Chondrocyte (in vitro differentiated cells): ENCODE data around the gene TNNI3K. TPM values are rescaled to one million over a fixed set of nuclear protein-coding genes. Genes with fewer than 3 reads are reported as not detected.

Source experiments
- DNase-seq: peaks from one replicate; pipeline ENCODE4 v3.0.0; 2021; ENCODE audit warnings: mixed read lengths, low spot score
- H3K27ac Mint-ChIP-seq: one replicate; pipeline ENCODE4 v1.8.0; 2021; ENCODE audit warnings: mild to moderate bottlenecking, moderate library complexity, mixed read lengths; ENCODE audit not compliant: unreplicated experiment
- H3K27me3 Mint-ChIP-seq: 2 replicates; pipeline ENCODE4 v1.8.0; 2021; ENCODE audit warnings: low read depth, mixed read lengths
- H3K36me3 Mint-ChIP-seq: 2 replicates; pipeline ENCODE4 v1.8.0; 2021; ENCODE audit warnings: low read depth, mixed read lengths
- H3K4me1 Mint-ChIP-seq: 2 replicates; pipeline ENCODE4 v1.8.0; 2021; ENCODE audit warnings: low read depth, mild to moderate bottlenecking, mixed read lengths
- H3K4me3 Mint-ChIP-seq: one replicate; pipeline ENCODE4 v1.8.0; 2021; ENCODE audit warnings: mild to moderate bottlenecking, moderate library complexity, mixed read lengths; ENCODE audit not compliant: unreplicated experiment
- H3K9me3 Mint-ChIP-seq: 2 replicates; pipeline ENCODE4 v1.8.0; 2021; ENCODE audit warnings: low read depth, mixed read lengths
- total RNA-seq: library from RNA; stranded (reverse); gene quantifications from 3 replicates; pipeline ENCODE4 v1.2.1, GENCODE V29; 2021
- TF ChIP-seq, protein P1 (sequence below): fragments of 200-600 bp; sonication (generic); IDR thresholded peaks from 2 replicates; pipeline ENCODE4 v1.5.0; 2021; ENCODE audit warnings: antibody characterized with exemption, mild to moderate bottlenecking, moderate library complexity

The TNNI3K gene
- total RNA-seq, 1 donor from 2014 or later: not detected

DNA sequence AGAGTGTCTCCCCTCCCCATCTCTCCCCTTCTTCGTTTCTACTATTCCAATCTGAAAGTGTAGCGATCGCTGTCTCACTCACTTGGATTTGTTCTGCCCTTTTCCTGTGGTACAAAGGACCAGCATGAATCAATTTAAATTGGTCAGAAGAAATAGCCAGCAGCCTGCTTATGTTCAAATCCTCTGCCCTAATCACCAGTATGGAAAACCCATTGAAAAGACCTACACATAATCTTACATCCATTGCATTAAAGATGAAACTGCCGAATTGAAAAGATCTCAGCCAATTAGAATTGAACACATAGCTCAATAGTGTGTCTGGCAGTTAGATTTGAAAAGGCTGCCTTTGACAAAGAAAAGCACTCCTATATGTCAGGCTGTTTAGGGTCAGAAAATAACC, 122.6 kb downstream of the TNNI3K start:
- Mint-ChIP-seq H3K4me1 (peaks cover 12% of the 10 kb centered on the region), H3K4me3 (no peak overlapping the region), H3K9me3 (no peaks in the 10 kb centered on the region), H3K27me3 (no peaks in the 10 kb centered on the region), H3K36me3 (no peaks in the 10 kb centered on the region), H3K27ac (no peak overlapping the region)
- TF ChIP-seq, protein P1, sequence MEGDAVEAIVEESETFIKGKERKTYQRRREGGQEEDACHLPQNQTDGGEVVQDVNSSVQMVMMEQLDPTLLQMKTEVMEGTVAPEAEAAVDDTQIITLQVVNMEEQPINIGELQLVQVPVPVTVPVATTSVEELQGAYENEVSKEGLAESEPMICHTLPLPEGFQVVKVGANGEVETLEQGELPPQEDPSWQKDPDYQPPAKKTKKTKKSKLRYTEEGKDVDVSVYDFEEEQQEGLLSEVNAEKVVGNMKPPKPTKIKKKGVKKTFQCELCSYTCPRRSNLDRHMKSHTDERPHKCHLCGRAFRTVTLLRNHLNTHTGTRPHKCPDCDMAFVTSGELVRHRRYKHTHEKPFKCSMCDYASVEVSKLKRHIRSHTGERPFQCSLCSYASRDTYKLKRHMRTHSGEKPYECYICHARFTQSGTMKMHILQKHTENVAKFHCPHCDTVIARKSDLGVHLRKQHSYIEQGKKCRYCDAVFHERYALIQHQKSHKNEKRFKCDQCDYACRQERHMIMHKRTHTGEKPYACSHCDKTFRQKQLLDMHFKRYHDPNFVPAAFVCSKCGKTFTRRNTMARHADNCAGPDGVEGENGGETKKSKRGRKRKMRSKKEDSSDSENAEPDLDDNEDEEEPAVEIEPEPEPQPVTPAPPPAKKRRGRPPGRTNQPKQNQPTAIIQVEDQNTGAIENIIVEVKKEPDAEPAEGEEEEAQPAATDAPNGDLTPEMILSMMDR: no peak
- DNase-seq: no peak

DNA sequence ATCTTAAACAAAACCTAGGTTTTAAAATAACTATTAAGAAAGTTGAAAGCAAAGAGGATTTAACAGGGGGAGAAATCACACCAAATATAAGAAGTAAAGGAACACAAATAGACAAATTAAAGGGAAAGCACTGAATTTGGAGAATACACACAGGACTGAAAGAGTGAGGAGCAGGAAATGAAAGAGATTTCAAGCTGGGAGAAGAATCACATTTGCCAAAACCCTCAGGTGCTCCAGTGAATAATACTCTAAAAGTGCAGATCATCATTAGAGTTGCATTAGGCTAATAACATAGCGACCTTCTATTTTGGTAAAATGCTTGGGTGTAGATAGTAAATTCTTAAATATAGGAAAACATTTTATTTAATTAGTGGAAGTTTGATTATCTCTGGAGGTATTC, 127.5 kb downstream of the TNNI3K start:
- Mint-ChIP-seq H3K36me3 (no peaks in the 10 kb centered on the region), H3K4me3 (no peak overlapping the region), H3K27ac (no peak overlapping the region), H3K9me3 (no peaks in the 10 kb centered on the region), H3K27me3 (no peaks in the 10 kb centered on the region), H3K4me1 (peaks cover 2% of the 10 kb centered on the region)
- DNase-seq: no peak
- TF ChIP-seq, protein P1: no peak

DNA sequence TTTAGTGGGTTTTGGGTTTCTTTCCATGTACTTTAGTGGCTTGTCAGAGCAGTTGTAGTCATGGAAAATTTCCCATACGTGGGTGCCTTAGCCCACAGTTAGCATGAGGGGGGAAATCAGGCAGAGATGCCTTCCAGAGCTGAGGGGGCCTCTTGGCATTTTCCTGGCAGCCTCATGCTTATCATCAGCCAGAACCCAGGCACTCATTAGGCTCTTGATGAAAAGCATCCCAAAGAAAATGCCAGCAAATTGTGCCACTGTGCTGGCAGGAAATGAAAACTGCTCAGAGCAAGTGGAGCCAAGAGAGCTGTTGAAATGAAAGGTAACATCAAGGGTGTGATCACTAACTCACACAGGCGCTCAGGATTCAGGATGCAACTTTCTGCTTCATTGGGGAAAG, 128.0 kb downstream of the TNNI3K start:
- TF ChIP-seq, protein P1: no peak
- DNase-seq: no peak
- Mint-ChIP-seq H3K4me3 (no peak overlapping the region), H3K9me3 (no peaks in the 10 kb centered on the region), H3K27ac (no peak overlapping the region), H3K36me3 (no peaks in the 10 kb centered on the region), H3K27me3 (no peaks in the 10 kb centered on the region), H3K4me1 (no peaks in the 10 kb centered on the region)

DNA sequence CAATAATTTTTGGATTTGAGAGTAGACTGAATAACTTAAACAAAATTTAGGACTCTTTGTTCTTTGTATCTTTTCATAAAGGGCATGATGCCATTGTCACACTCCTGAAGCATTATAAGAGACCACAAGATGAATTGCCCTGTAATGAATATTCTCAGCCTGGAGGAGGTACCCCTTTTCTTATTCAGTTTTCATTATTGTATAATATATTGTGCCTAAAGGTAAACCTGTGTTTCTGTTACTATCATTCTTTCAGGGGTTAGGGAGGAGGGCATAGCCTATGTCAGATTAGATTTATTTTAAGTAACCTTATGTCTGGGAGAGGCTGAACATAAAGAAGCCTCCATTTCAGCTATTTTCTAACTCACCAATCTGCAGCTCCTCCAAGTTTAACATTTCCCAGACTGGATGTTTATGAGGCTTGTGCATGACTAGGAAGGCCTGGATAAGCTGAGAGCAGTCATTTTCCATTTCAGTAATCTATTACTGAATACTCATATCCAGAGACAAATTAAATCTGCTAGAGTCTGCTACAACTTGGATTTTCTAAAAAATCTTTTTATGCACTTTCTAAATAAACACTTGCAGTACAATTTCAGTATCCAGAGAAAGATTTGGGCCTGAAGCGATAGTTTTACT, 132.1 kb downstream of the TNNI3K start:
- H3K4me3 Mint-ChIP-seq: no peak overlapping the region
- peaks cover 3% of the 10 kb centered on the region for H3K4me1 Mint-ChIP-seq
- H3K9me3 Mint-ChIP-seq: no peaks in the 10 kb centered on the region
- no peak for DNase-seq
- no peaks in the 10 kb centered on the region for H3K27me3 Mint-ChIP-seq
- TF ChIP-seq, protein P1: no peak
- no peak overlapping the region for H3K27ac Mint-ChIP-seq
- no peaks in the 10 kb centered on the region for H3K36me3 Mint-ChIP-seq

DNA sequence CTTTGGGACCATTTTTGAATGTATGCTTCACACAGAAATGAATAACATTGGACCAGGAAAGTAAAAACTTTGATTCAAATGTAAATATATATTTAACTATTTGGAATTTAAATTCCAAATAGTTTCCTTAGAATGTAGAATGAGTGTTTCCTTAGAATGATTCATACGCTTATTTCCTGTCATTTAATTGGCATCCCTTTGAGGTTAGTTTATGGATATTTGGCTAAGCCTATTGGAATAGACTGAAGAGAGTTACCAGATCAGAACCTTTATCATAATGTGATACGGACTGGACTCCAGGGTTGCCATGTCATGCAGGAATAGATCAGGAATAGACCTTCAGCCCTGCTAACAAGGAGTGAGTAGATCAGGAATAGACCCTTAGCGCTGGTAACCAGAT, 133.1 kb downstream of the TNNI3K start:
- Mint-ChIP-seq H3K4me3 (no peak overlapping the region), H3K9me3 (no peaks in the 10 kb centered on the region), H3K4me1 (peaks cover 3% of the 10 kb centered on the region), H3K27me3 (no peaks in the 10 kb centered on the region), H3K36me3 (no peaks in the 10 kb centered on the region), H3K27ac (no peak overlapping the region)
- TF ChIP-seq, protein P1: no peak
- DNase-seq: no peak
